WTC11 (cell line): ENCODE results near the gene MRPS27.

Experiments used
- CTCF ChIP-seq: fragments of 200-600 bp; IDR thresholded peaks from 2 replicates; pipeline ENCODE4 v1.8.0; 2022; ENCODE audit warnings: antibody characterized with exemption
- FOXK1 ChIP-seq: sonication (generic); formaldehyde crosslinking; IDR thresholded peaks from 2 replicates; pipeline ENCODE4 v1.8.0; 2022; ENCODE audit warnings: mild to moderate bottlenecking, moderate library complexity, missing genetic modification reagents
- USF2 ChIP-seq: sonication (generic); formaldehyde crosslinking; IDR thresholded peaks from 2 replicates; pipeline ENCODE4 v1.8.1; 2023; ENCODE audit warnings: mild to moderate bottlenecking, missing genetic modification reagents, moderate library complexity
- ZNF396 ChIP-seq: fragments of 250-450 bp; sonication (Bioruptor Pico); IDR thresholded peaks from 2 replicates; pipeline ENCODE4 v1.8.0; 2021; ENCODE audit warnings: mild to moderate bottlenecking, moderate library complexity, borderline replicate concordance

GRCh38 chr5:72170101-72170500 is 149.9 kb downstream of the MRPS27 start:
- TF ChIP-seq USF2, result no peak
- no peak for TF ChIP-seq FOXK1 (CRISPR knock-in tag)
- TF ChIP-seq ZNF396 (CRISPR knock-in tag), result no peak
- TF ChIP-seq CTCF, result no peak
